ENCODE results near the gene TOM1L2. TPM values are rescaled to one million over a fixed set of nuclear protein-coding genes. Genes with fewer than 3 reads are reported as not detected.

The TOM1L2 gene
- total and polyA plus RNA-seq, 8 donors, result 20.3 to 28.2 (median 22.2) TPM

DNA sequence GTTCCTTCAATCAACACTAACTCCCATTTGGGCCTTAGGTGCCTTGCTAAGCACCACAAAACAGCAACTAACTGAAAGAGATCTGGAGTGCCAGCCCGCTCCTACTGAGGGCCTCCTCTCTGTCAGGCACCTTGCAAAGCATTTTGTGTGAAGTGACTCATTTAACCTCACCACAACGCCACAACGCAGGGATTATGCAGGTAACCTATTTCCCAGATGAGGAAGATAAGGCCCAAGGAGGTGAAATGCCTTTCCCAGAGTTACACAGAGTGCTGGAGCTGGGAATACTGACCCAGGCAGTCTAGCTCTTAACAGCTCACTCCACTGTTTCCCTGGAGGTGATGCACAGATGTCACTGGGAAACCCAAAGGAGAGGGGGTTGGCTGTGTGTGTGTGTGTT lies 33.3 kb upstream of the TOM1L2 start:
- no peaks in the 10 kb centered on the region for H3K9me3 ChIP-seq
- intact Hi-C loops (cut with DNase I), result no loop called here
- ATAC-seq (no peak), FAIRE-seq (no peak), DNase-seq (no peak)
- no peaks in the 10 kb centered on the region for H3K27me3 ChIP-seq
- no peaks in the 10 kb centered on the region for H3K36me3 ChIP-seq
- H3K27ac ChIP-seq, result no peak overlapping the region
- 80 to 90% methylated on average over 3 of the region's 3 CpGs for WGBS, 2 donors
- no peak overlapping the region for H3K4me3 ChIP-seq
- TF ChIP-seq, protein P1, sequence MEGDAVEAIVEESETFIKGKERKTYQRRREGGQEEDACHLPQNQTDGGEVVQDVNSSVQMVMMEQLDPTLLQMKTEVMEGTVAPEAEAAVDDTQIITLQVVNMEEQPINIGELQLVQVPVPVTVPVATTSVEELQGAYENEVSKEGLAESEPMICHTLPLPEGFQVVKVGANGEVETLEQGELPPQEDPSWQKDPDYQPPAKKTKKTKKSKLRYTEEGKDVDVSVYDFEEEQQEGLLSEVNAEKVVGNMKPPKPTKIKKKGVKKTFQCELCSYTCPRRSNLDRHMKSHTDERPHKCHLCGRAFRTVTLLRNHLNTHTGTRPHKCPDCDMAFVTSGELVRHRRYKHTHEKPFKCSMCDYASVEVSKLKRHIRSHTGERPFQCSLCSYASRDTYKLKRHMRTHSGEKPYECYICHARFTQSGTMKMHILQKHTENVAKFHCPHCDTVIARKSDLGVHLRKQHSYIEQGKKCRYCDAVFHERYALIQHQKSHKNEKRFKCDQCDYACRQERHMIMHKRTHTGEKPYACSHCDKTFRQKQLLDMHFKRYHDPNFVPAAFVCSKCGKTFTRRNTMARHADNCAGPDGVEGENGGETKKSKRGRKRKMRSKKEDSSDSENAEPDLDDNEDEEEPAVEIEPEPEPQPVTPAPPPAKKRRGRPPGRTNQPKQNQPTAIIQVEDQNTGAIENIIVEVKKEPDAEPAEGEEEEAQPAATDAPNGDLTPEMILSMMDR (IDR thresholded peaks at IDR 0.05), result no peak
- H3K4me1 ChIP-seq, result no peaks in the 10 kb centered on the region

DNA sequence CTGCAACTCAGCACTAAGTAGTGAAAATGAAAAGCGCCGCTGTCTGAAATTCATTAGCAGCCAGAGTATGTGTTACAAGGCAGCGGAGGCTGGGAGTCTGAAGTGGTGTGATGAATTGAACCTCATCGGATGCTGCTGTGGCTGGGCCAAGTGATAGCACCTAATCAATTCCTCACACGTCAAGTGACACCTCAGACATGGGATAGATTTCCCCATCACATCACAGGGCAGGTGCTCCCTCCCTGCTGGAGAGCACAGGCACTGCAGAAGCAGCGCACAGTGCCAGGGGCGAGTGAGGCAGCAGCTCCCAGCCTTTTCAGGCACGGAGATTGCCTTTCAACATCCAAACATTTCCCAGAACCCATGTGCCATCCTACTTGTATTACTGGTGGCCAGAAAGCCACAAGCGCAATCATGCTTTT lies 32.7 kb upstream of the TOM1L2 start:
- H3K36me3 ChIP-seq, result no peaks in the 10 kb centered on the region
- TF ChIP-seq, protein P1 (IDR thresholded peaks at IDR 0.05), result no peak
- H3K4me3 ChIP-seq, result no peak overlapping the region
- no peaks in the 10 kb centered on the region for H3K27me3 ChIP-seq
- H3K27ac ChIP-seq, result no peak overlapping the region
- intact Hi-C loops (cut with DNase I), result no loop called here
- no peaks in the 10 kb centered on the region for H3K4me1 ChIP-seq
- no peak for FAIRE-seq
- H3K9me3 ChIP-seq, result no peaks in the 10 kb centered on the region
- WGBS, 2 donors, result 85 to 90% methylated on average over 9 of the region's 9 CpGs
- ATAC-seq, result no peak
- no peak for DNase-seq

DNA sequence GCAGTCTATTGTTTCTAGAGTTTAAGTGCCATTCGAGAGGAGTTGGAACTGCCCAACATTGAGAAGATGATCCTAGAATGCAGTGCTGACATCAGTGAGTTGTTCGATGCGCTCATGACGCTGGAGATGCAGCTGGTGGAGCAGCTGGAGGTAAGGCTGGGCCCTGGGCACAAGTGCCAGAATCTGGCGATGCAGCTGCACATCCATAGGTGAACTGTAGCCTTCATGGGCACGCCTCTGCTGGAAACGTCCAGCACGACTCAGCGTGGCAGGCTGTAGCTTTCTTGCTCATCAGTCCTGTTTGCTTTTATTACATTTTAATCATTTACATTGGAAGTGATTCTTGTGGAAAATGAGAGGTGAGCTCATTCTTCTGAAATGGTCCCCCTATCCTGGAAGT lies 32.1 kb upstream of the TOM1L2 start:
- 84 to 85% methylated on average over 9 of the region's 9 CpGs for WGBS, 2 donors
- no peaks in the 10 kb centered on the region for H3K36me3 ChIP-seq
- no peak overlapping the region for H3K27ac ChIP-seq
- no peaks in the 10 kb centered on the region for H3K27me3 ChIP-seq
- H3K4me1 ChIP-seq, result no peaks in the 10 kb centered on the region
- TF ChIP-seq, protein P1 (IDR thresholded peaks at IDR 0.05), result no peak
- no peak for FAIRE-seq
- no peak overlapping the region for H3K4me3 ChIP-seq
- intact Hi-C loops (cut with DNase I), result no loop called here
- H3K9me3 ChIP-seq, result no peaks in the 10 kb centered on the region
- no peak for ATAC-seq
- DNase-seq, result no peak

DNA sequence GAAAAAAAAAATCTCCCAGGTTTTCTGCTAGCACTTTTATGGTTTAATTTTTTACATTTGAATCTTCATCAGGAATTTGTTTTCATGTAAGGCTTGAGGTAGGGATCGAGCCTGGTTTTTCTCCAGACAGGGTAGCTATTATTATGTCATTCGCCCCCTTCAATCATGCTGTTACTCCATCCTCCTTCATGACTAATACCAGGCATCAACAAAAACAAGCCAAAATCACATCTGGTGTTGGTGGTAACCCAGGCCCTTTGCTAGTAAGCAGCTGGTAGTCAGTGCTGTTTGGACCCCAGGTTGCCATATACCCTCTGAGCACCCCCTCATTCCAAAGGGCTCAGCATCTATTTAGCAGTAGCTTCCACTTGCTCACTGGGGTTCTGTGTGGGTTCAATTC lies 30.0 kb upstream of the TOM1L2 start:
- H3K27me3 ChIP-seq, result no peaks in the 10 kb centered on the region
- H3K27ac ChIP-seq, result no peak overlapping the region
- H3K36me3 ChIP-seq, result no peaks in the 10 kb centered on the region
- no peak for ATAC-seq
- intact Hi-C loops (cut with DNase I), result no loop called here
- H3K4me1 ChIP-seq, result no peaks in the 10 kb centered on the region
- FAIRE-seq, result no peak
- no peak for DNase-seq
- TF ChIP-seq, protein P1 (IDR thresholded peaks at IDR 0.05), result no peak
- no peak overlapping the region for H3K4me3 ChIP-seq
- no peaks in the 10 kb centered on the region for H3K9me3 ChIP-seq
- WGBS, 2 donors, result 91 to 93% methylated on average over 2 of the region's 2 CpGs

DNA sequence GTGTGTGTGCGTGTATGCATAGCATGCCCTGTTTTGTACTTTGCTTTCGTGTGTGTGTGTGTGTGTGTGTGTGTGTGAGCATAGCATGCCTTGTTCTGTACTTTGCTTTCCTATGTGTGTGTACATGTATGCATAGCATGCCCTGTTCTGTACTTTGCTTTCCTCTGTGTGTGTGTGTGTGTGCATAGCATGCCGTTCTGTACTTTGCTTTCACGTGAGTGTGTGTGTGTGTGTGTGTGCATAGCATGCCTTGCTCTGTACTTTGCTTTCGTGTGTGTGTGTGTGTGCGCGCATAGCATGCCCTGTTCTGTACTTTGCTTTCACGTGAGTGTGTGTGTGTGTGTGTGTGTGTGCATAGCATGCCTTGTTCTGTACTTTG lies 27.8 kb upstream of the TOM1L2 start:
- no peaks in the 10 kb centered on the region for H3K4me1 ChIP-seq
- DNase-seq, result no peak
- no peak overlapping the region for H3K27ac ChIP-seq
- H3K9me3 ChIP-seq, result no peaks in the 10 kb centered on the region
- ATAC-seq, result no peak
- no peak for FAIRE-seq
- intact Hi-C loops (cut with DNase I), result no loop called here
- 63 to 70% methylated on average over 8 of the region's 8 CpGs for WGBS, 2 donors
- H3K36me3 ChIP-seq, result no peaks in the 10 kb centered on the region
- H3K4me3 ChIP-seq, result no peak overlapping the region
- TF ChIP-seq, protein P1 (IDR thresholded peaks at IDR 0.05), result no peak
- no peaks in the 10 kb centered on the region for H3K27me3 ChIP-seq
